A549 (cell line): Measurements from ENCODE around the gene FBLN1.

Source experiments
- CEBPB ChIP-seq, 2 experiments: fragments of >200 bp in 1 of 2; sonication (Bioruptor Twin) in 1 of 2; formaldehyde crosslinking in 1 of 2; IDR thresholded peaks; 2 replicates each; pipeline ENCODE4 v1.6.1; 2012 to 2016
- JUN ChIP-seq, 2 experiments: fragments of >200 bp; sonication (Bioruptor Twin); formaldehyde crosslinking; IDR thresholded peaks; 2 replicates in 1 of 2; 3 replicates in 1 of 2; pipeline ENCODE4 v1.6.1; 2016 to 2017
- TF ChIP-seq, protein P1 (sequence below): fragments of >200 bp; sonication (Bioruptor Twin); formaldehyde crosslinking; IDR thresholded peaks from 3 replicates; pipeline ENCODE4 v1.5.1; 2016

DNA sequence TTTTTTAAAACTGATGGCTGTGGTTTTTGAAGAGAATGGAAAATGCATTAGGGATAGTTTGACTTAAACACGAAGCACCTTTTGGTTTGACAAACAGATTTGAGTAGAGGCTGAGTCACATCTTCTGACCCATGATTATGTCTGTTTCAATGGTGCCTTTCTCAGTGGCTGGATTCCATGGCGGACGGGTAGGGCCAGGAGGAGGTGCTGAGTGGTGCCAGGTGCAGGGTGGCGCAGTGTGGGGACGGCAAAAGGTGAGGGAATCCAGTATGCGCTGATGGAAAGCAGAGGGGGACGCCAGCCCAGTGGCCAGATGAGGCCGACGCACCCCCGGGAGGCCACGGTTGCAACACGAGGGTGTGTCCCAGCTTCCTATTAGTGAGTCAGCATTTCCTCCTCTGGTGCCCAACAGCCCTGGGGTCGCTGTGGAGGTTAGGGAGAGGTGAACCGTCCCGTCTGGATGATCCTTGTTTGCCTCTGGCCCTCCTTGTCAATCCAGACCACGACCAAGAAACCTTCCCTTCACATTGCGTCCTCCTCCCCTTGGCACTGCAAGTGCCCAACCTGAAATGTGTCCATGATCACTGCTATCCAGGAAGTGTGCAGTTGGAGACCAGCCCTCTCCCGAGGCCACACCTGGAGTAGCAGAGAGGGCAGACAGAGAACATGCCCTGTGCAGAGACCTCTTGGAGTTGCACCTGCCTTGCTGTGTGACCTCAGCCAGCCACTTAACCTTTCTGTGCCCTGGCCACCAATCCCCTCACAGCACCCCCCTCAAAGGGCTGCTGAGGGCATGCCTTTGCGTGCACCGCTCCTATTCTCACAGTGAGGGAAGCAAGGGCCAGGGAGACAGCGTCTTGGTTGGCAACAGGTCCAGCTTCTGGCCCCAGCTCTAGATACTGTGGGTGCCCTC lies 136.4 kb downstream of the FBLN1 start:
- TF ChIP-seq, protein P1, sequence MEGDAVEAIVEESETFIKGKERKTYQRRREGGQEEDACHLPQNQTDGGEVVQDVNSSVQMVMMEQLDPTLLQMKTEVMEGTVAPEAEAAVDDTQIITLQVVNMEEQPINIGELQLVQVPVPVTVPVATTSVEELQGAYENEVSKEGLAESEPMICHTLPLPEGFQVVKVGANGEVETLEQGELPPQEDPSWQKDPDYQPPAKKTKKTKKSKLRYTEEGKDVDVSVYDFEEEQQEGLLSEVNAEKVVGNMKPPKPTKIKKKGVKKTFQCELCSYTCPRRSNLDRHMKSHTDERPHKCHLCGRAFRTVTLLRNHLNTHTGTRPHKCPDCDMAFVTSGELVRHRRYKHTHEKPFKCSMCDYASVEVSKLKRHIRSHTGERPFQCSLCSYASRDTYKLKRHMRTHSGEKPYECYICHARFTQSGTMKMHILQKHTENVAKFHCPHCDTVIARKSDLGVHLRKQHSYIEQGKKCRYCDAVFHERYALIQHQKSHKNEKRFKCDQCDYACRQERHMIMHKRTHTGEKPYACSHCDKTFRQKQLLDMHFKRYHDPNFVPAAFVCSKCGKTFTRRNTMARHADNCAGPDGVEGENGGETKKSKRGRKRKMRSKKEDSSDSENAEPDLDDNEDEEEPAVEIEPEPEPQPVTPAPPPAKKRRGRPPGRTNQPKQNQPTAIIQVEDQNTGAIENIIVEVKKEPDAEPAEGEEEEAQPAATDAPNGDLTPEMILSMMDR = 0 out of 3 replicates have a peak, but pooled peaks have one; percentile 8
- TF ChIP-seq CEBPB (IDR thresholded peaks at IDR 0.05) (peak; percentile 84 to 99), JUN (IDR thresholded peaks at IDR 0.05) (peak; percentile 73 to 96)
